HG03442 (cell line): Measurements from ENCODE around the gene LRRC59.

ENCODE experiments used
- ATAC-seq: cut with Tn5 transposase; IDR thresholded peaks from one replicate; pipeline ENCODE4 v1.9.1; 2021; ENCODE audit warnings: mild to moderate bottlenecking, moderate library complexity; ENCODE audit not compliant: unreplicated experiment

LRRC59 gene

DNA sequence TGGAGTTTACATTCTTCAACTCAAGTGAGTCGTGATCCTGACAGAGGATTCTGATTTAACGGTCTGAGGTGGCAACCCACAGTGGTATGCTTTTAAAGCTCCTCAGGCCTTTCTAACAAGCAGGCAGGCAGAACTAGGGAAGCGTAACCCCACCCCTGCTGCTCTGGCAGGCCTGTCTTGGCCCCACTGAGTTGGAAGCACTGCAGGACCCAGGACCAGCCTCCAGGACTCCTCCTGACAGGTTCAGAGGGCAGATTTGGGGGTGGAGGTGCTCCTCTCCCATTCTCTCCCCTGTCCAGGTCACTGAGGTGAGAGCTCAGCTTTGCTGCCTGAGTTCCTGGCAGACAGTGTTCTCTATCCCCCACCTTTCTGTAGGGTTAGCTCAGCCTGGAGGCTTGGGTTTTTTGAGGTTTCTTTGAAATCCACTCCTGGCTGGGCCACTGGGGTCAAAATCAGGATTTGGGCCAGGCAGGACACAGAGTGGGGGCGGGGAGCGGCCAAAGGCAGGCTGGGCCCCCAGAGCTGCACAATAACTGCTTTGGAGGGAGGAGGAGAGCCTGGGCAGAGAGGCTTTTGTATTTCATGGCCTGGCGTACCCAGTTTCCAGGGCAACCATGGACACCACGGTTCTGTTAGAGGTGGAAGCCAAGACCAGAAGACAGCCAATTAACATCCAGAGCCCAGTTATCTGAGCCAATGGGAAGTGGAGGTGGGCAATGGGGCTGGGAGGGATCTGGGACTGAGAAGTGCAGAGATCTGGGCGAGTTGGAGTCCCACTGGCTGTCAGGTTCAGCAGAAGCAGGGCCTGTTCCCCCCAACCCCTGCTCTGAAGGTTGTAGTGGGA is 33.9 kb downstream of the LRRC59 start:
- ATAC-seq, result no peak

GRCh38 chr17:50362661-50363060 is 34.7 kb downstream of the LRRC59 start:
- no peak for ATAC-seq

GRCh38 chr17:50361561-50362480 is 35.5 kb downstream of the LRRC59 start:
- peak; percentile 65 for ATAC-seq

GRCh38 chr17:50360486-50361115 is 36.7 kb downstream of the LRRC59 start:
- ATAC-seq, result no peak

- no peak for ATAC-seq
Measured at GRCh38 chr17:50359998-50360461, 37.3 kb downstream of the LRRC59 start.

GRCh38 chr17:50359005-50359699 is 38.2 kb downstream of the LRRC59 start:
- ATAC-seq, result no peak

- no peak for ATAC-seq
Measured at GRCh38 chr17:50358177-50358576, 39.1 kb downstream of the LRRC59 start.

GRCh38 chr17:50356892-50357510 is 40.3 kb downstream of the LRRC59 start:
- ATAC-seq, result no peak

GRCh38 chr17:50356418-50356817 is 40.9 kb downstream of the LRRC59 start:
- ATAC-seq, result no peak

- no peak for ATAC-seq
Measured at GRCh38 chr17:50355701-50356341, 41.5 kb downstream of the LRRC59 start.

DNA sequence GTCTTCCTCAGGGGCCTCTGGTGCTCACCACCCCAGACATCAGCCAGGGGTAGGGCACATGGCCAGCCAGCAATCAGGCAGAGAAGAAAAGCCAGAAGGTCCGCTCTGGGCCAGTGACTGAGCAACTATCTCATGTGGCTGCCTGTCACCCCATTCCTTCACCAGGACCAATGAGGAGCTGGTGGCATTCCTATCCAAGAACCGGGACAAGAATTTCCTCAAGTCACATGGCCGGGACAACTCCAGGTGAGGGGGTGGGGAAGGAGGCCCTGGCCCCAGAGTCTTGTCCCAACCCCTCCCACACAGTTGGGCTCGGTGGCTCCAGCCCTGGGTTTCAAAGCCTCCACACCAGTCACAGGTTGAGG is 42.0 kb downstream of the LRRC59 start:
- ATAC-seq, result no peak

DNA sequence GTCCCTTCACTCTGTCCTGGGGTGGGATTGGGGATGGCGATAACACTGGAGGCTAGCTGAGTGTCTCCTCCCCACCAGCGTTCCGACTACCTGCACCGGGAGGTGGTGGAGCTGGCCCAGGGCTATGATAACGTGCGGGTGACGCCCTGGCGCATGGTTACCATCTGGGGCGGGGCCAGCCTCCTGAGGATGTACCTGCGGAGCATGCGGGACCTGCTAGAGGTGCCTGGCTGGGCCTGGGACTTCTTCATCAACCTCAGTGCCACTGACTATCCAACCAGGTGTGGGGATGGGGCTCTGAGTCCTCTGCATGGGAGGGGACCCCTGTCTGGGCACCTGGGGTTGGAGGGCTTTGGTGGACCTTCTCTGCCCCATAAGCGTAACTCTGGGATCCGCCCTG is 42.5 kb downstream of the LRRC59 start:
- no peak for ATAC-seq

DNA sequence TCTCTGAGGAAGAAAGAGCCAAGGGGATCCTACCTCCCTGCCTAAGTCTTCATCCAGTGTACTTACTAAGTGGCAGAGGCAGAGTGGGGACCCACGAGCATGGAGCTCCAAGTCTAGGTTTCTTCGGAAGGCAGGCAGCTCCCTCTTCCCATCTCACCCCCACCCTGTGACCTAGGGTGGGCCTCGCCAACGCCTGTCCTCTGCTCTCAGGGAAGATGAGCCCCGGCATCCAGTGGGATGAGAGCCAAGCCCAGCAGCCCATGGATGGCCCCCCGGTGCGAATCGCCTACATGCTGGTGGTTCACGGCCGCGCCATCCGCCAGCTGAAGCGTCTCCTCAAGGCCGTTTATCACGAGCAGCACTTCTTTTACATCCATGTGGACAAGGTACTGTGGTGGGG is 43.1 kb downstream of the LRRC59 start:
- no peak for ATAC-seq

GRCh38 chr17:50353600-50354195 is 43.6 kb downstream of the LRRC59 start:
- no peak for ATAC-seq

DNA sequence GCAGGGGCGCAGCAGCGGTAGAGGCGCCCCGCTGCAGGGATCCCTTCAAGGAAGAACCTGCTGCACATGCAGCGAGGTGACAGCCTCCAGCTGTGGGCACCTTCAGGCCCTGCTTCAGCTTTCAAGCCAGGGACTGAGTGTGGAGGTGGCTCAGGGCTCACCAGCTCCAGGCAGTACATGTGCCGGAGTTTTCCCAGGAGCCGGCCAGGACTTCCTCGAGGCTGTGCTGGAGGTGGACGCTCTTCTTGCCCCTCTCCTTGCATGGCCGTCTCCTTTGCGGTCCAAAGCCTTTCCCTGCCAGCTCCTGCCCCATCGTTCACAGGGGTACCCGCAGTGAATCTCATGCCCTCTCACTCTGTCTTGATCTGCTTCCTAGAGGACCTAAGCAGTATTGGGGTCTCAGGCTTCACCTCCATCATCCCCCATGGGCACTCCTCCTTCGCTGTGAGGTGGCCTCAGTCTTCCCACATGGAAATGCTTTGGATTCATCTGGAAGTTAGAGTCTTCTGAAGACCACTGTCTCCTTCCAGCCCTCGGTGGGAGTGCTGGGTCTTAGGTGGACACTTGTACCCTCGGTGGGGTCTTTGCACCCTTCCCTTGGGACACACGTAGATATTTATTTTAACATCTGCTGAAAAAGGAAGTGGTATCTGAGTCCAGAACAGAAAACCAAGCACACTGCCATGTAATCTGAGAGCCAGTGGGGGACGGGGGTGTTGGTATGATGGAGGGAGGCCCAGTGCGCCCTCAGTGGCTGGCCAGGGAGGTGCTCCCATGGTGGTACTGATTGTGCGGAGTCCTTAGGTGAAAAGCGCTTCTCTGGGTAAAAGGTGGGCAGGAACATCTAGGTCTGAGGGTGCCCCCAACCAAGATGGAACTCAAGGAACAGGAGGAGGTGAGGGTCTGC is 44.4 kb downstream of the LRRC59 start:
- ATAC-seq, result no peak

- ATAC-seq, result no peak
Measured at GRCh38 chr17:50352072-50352692, 45.1 kb downstream of the LRRC59 start.

DNA sequence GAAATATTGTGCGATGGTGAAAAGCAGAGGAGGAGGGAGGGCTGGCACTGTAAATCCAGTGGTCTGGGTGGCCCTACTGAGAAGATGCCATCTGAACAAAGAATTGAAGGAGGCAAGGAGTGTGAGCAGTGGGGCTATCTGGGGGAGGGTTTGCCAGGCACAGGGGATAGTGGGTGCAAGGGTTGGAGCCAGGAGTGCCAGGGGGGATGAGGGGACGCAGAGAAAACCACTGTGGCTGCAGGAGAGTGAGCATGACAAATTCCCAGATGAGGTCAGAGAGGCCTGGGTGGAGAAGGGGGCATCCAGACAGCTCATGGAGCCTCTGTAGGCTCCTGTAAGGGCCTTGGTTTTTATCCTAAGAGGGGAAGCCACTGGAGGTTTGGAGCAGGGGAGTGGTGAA is 46.6 kb downstream of the LRRC59 start:
- no peak for ATAC-seq

- ATAC-seq, result no peak
Measured at GRCh38 chr17:50349243-50349600, 48.1 kb downstream of the LRRC59 start.
